Measurements from ENCODE around the gene NUDT2.
"Not testable (repeated sequence)": the region's sequence is repeated elsewhere in the genome, so short reads cannot be mapped to it uniquely, and the experiment has no call there.

DNA sequence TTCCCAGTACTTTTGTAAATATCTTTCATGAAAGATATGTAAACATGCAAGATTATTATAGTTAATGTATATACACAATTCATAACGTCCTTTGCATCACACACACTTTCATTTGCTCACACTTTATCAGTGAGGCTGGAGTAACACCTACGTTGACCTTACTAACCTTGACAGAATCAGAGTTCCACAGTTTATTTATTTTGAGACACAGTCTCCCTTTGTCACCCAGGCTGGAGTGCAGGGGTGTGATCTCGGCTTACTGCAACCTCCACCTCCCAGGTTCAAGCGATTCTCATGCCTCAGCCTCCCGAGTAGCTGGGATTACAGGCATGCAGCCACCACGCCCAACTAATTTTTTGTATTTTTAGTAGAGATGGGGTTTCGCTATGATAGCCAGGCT is 28.3 kb upstream of the NUDT2 start:
- TF ChIP-seq, protein P1, sequence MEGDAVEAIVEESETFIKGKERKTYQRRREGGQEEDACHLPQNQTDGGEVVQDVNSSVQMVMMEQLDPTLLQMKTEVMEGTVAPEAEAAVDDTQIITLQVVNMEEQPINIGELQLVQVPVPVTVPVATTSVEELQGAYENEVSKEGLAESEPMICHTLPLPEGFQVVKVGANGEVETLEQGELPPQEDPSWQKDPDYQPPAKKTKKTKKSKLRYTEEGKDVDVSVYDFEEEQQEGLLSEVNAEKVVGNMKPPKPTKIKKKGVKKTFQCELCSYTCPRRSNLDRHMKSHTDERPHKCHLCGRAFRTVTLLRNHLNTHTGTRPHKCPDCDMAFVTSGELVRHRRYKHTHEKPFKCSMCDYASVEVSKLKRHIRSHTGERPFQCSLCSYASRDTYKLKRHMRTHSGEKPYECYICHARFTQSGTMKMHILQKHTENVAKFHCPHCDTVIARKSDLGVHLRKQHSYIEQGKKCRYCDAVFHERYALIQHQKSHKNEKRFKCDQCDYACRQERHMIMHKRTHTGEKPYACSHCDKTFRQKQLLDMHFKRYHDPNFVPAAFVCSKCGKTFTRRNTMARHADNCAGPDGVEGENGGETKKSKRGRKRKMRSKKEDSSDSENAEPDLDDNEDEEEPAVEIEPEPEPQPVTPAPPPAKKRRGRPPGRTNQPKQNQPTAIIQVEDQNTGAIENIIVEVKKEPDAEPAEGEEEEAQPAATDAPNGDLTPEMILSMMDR (IDR thresholded peaks at IDR 0.05; ENCODE audit: low read depth, low read length, poor library complexity, severe bottlenecking): not testable (repeated sequence)
- not testable (repeated sequence) for TF ChIP-seq EZH2phosphoT487 (IDR thresholded peaks at IDR 0.05; ENCODE audit: borderline replicate concordance, low read length)

Data from DOHH2 (cell line).